ENCODE results near the gene RYR1. TPM values are rescaled to one million over a fixed set of nuclear protein-coding genes. Genes with fewer than 3 reads are reported as not detected.
"Not testable (repeated sequence)": the region's sequence is repeated elsewhere in the genome, so short reads cannot be mapped to it uniquely, and the experiment has no call there.

Gene RYR1
- total and polyA plus RNA-seq, 10 of the 15 experiments (the other 5 are each of a cell fraction or from before 2014, with no cell fraction given): under 0.01 to 0.32 (median 0.07) TPM; not detected in 1

- H3K27ac ChIP-seq (ENCODE audit: control insufficient read depth, insufficient read depth); ATAC-seq; H3K9me3 ChIP-seq (replicated peaks; ENCODE audit: control insufficient read depth, insufficient read depth, low read length); RAD21 ChIA-PET (ENCODE audit: unreplicated experiment); H4K20me1 ChIP-seq (ENCODE audit: control insufficient read depth, insufficient read depth); intact Hi-C loops (cut with micrococcal nuclease; ENCODE audit: unreplicated experiment); H2AFZ ChIP-seq (ENCODE audit: control insufficient read depth, low read depth, low read length); H3K4me1 ChIP-seq (ENCODE audit: control insufficient read depth, insufficient read depth, low read length); H3K4me3 ChIP-seq; H3K79me2 ChIP-seq (ENCODE audit: control insufficient read depth, insufficient read depth, low read length); in situ Hi-C loops (cut with MboI); H3K9ac ChIP-seq (ENCODE audit: control insufficient read depth, insufficient read depth, low read length); BruUV-seq (replicated peaks); H3K27me3 ChIP-seq (replicated peaks in 1 of 2; ENCODE audit: control insufficient read depth in 2 of 2, insufficient read depth in 2 of 2, low read length in 1 of 2); DNase-seq (ENCODE audit: low read depth, low spot score); CTCF ChIA-PET; H3K4me2 ChIP-seq (ENCODE audit: control insufficient read depth, insufficient read depth); POLR2A ChIA-PET; FAIRE-seq; SMC1A ChIA-PET (ENCODE audit: uncharacterized antibody, unreplicated experiment); H3K36me3 ChIP-seq (ENCODE audit: control insufficient read depth in 2 of 2, insufficient read depth in 2 of 2, low read length in 1 of 2): not testable (repeated sequence)
- WGBS (ENCODE audit: insufficient coverage, insufficient replicate concordance, low lambda C conversion rate, missing lambda C conversion rate): 56% methylated on average over 4 of the region's 4 CpGs
These were observed 39.2 kb downstream of the RYR1 start for GRCh38 chr19:38472725-38473124.

DNA sequence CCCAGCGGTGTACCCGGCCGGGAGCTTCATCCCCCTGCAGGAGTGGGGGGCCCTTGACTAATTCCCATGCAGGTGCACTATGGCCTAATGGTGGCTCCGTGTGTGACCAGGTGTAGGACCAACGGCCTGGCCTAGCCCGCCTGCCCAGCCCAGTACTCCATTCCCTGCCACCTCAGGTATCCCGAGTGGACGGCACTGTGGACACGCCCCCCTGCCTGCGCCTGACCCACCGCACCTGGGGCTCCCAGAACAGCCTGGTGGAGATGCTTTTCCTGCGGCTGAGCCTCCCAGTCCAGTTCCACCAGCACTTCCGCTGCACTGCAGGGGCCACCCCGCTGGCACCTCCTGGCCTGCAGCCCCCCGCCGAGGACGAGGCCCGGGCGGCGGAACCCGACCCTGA is 39.7 kb downstream of the RYR1 start:
- Histone ChIP-seq H2AFZ (ENCODE audit: control insufficient read depth, low read depth, low read length) (no peak overlapping the region), H3K27ac (ENCODE audit: control insufficient read depth, insufficient read depth) (no peak overlapping the region), H3K27me3 (replicated peaks in 1 of 2; ENCODE audit: control insufficient read depth in 2 of 2, insufficient read depth in 2 of 2, low read length in 1 of 2) (no peaks in the 10 kb centered on the region; a peak in 1 of 4 replicates), H4K20me1 (ENCODE audit: control insufficient read depth, insufficient read depth) (no peaks in the 10 kb centered on the region), H3K9me3 (replicated peaks; ENCODE audit: control insufficient read depth, insufficient read depth, low read length) (no peaks in the 10 kb centered on the region), H3K4me1 (ENCODE audit: control insufficient read depth, insufficient read depth, low read length) (no peaks in the 10 kb centered on the region), H3K9ac (ENCODE audit: control insufficient read depth, insufficient read depth, low read length) (no peak overlapping the region), H3K36me3 (ENCODE audit: control insufficient read depth in 2 of 2, insufficient read depth in 2 of 2, low read length in 1 of 2) (no peaks in the 10 kb centered on the region), H3K79me2 (ENCODE audit: control insufficient read depth, insufficient read depth, low read length) (no peaks in the 10 kb centered on the region), H3K4me3 (no peak overlapping the region), H3K4me2 (ENCODE audit: control insufficient read depth, insufficient read depth) (no peak overlapping the region)
- in situ Hi-C loops (cut with MboI): no loop called here
- intact Hi-C loops (cut with micrococcal nuclease; ENCODE audit: unreplicated experiment): no loop called here
- TF ChIP-seq SIX5 (IDR thresholded peaks at IDR 0.05; ENCODE audit: low read depth, low read length, severe bottlenecking) (no peak), SMC3 (IDR thresholded peaks at IDR 0.05; ENCODE audit: borderline replicate concordance, low read length) (no peak), MTA3 (IDR thresholded peaks at IDR 0.05; ENCODE audit: borderline replicate concordance, low read length) (no peak), HDGF (IDR thresholded peaks at IDR 0.05) (no peak), EED (IDR thresholded peaks at IDR 0.05; ENCODE audit: low read depth) (no peak), MEF2B (IDR thresholded peaks at IDR 0.05; ENCODE audit: partially characterized antibody, poor library complexity, severe bottlenecking) (no peak), CREM (IDR thresholded peaks at IDR 0.05; ENCODE audit: low read depth) (no peak), EGR1 (IDR thresholded peaks at IDR 0.05; ENCODE audit: borderline replicate concordance in 1 of 2, low read depth in 2 of 2, low read length in 2 of 2) (no peak), KLF5 (IDR thresholded peaks at IDR 0.05; ENCODE audit: partially characterized antibody) (no peak), MAX (IDR thresholded peaks at IDR 0.05; ENCODE audit: low read depth, low read length) (no peak), PML (IDR thresholded peaks at IDR 0.05; ENCODE audit: low read length) (no peak)
- BruUV-seq (replicated peaks): no TSS peak
- FAIRE-seq (no peak), ATAC-seq (no peak), DNase-seq (ENCODE audit: low read depth, low spot score) (no peak)
- 62% methylated on average over 21 of the region's 21 CpGs for WGBS (ENCODE audit: insufficient coverage, insufficient replicate concordance, low lambda C conversion rate, missing lambda C conversion rate)
- ChIA-PET RAD21 (ENCODE audit: unreplicated experiment) (no interaction called here), POLR2A (no interaction called here), CTCF (no interaction called here), SMC1A (ENCODE audit: uncharacterized antibody, unreplicated experiment) (no interaction called here)
